ENCODE results near the gene MGP. TPM values are rescaled to one million over a fixed set of nuclear protein-coding genes. Genes with fewer than 3 reads are reported as not detected.

Gene MGP
- total RNA-seq, 1 experiment from 2014 or later: 0.96 TPM

DNA sequence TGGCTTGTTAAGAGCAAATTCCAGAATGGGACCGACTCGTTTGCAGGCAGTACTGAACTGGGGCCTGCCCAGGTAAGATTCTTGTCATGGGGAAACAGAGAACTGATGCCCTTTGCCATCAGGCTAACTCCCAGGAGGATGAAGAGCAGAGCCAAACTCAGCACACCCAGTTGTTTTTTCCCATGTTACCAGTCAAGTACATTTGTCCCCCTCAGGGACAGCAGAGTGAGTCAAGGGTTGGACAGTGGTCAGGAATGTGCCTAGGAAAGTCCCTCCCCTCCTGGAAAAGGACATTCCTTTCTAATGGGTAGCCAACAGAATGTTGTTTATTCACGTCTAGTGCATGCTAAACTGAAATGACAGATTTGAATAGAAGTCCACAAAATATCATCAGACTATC lies 43.9 kb downstream of the MGP start (continued):
- TF ChIP-seq, protein P1, sequence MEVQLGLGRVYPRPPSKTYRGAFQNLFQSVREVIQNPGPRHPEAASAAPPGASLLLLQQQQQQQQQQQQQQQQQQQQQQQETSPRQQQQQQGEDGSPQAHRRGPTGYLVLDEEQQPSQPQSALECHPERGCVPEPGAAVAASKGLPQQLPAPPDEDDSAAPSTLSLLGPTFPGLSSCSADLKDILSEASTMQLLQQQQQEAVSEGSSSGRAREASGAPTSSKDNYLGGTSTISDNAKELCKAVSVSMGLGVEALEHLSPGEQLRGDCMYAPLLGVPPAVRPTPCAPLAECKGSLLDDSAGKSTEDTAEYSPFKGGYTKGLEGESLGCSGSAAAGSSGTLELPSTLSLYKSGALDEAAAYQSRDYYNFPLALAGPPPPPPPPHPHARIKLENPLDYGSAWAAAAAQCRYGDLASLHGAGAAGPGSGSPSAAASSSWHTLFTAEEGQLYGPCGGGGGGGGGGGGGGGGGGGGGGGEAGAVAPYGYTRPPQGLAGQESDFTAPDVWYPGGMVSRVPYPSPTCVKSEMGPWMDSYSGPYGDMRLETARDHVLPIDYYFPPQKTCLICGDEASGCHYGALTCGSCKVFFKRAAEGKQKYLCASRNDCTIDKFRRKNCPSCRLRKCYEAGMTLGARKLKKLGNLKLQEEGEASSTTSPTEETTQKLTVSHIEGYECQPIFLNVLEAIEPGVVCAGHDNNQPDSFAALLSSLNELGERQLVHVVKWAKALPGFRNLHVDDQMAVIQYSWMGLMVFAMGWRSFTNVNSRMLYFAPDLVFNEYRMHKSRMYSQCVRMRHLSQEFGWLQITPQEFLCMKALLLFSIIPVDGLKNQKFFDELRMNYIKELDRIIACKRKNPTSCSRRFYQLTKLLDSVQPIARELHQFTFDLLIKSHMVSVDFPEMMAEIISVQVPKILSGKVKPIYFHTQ (CRISPR knock-in tag; IDR thresholded peaks at IDR 0.05): no peak
- TF ChIP-seq FOXK1 (CRISPR knock-in tag; IDR thresholded peaks at IDR 0.05) (no peak), ZNF263 (CRISPR knock-in tag; IDR thresholded peaks at IDR 0.05; ENCODE audit: low read depth) (no peak), MXD4 (CRISPR knock-in tag; IDR thresholded peaks at IDR 0.05; ENCODE audit: borderline replicate concordance) (no peak), ZNF138 (CRISPR knock-in tag; conservative IDR thresholded peaks at IDR 0.05) (no peak), ETV6 (CRISPR knock-in tag; IDR thresholded peaks at IDR 0.05) (no peak)
- TF ChIP-seq, protein P2, sequence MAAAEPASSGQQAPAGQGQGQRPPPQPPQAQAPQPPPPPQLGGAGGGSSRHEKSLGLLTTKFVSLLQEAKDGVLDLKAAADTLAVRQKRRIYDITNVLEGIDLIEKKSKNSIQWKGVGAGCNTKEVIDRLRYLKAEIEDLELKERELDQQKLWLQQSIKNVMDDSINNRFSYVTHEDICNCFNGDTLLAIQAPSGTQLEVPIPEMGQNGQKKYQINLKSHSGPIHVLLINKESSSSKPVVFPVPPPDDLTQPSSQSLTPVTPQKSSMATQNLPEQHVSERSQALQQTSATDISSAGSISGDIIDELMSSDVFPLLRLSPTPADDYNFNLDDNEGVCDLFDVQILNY (CRISPR knock-in tag; IDR thresholded peaks at IDR 0.05): no peak

DNA sequence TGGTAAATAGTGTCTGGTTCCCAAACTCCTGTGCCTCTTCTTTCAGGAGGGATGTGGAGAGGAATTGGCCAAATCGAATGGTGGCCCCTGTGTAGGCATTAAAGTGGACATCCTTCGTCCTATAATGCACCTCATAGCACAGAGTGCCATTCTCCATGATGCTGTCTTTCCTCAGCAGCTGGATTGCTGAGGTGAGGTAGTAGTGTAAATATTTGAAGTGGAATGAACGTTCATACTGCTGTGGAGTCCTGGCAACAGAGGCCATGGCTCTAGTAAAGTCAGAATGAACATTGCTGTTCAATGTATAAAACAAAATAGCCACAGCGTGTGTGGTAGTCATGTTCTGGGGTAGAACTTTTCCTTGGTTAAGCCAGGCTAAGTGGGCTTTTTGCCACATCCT lies 45.0 kb downstream of the MGP start:
- ChIA-PET POLR2A (no interaction called here), CTCF (interaction anchor here (0.5 kb wide), 1 partner anchor 1016 kb away, joined by 3 read pairs; no protein-coding TSS in a partner anchor)
- H3K4me3 Mint-ChIP-seq: no peak overlapping the region
- DNase-seq (ENCODE audit: low spot score) (no peak), ATAC-seq (no peak)
- peaks cover 11% of the 10 kb centered on the region for H3K9me3 Mint-ChIP-seq
- no peak overlapping the region for H3K27ac Mint-ChIP-seq
- H3K27me3 Mint-ChIP-seq (ENCODE audit: low read depth): no peaks in the 10 kb centered on the region
- TF ChIP-seq NR2C2 (CRISPR knock-in tag; IDR thresholded peaks at IDR 0.05) (no peak), ZNF232 (CRISPR knock-in tag; IDR thresholded peaks at IDR 0.05) (no peak), JAZF1 (CRISPR knock-in tag; IDR thresholded peaks at IDR 0.05) (no peak), NFE2L1 (CRISPR knock-in tag; IDR thresholded peaks at IDR 0.05) (no peak), MXD4 (CRISPR knock-in tag; IDR thresholded peaks at IDR 0.05; ENCODE audit: borderline replicate concordance) (no peak), MYBL2 (CRISPR knock-in tag; IDR thresholded peaks at IDR 0.05) (no peak), ARID4B (CRISPR knock-in tag; IDR thresholded peaks at IDR 0.05; ENCODE audit: borderline replicate concordance) (no peak), GRHL2 (CRISPR knock-in tag; IDR thresholded peaks at IDR 0.05; ENCODE audit: insufficient replicate concordance, severe bottlenecking) (no peak), NFYB (CRISPR knock-in tag; conservative IDR thresholded peaks at IDR 0.05; ENCODE audit: low read depth) (no peak), FOXJ3 (CRISPR knock-in tag; IDR thresholded peaks at IDR 0.05; ENCODE audit: borderline replicate concordance) (no peak), CREM (CRISPR knock-in tag; IDR thresholded peaks at IDR 0.05) (no peak), ZNF263 (CRISPR knock-in tag; IDR thresholded peaks at IDR 0.05; ENCODE audit: low read depth) (no peak)
- TF ChIP-seq, protein P3, sequence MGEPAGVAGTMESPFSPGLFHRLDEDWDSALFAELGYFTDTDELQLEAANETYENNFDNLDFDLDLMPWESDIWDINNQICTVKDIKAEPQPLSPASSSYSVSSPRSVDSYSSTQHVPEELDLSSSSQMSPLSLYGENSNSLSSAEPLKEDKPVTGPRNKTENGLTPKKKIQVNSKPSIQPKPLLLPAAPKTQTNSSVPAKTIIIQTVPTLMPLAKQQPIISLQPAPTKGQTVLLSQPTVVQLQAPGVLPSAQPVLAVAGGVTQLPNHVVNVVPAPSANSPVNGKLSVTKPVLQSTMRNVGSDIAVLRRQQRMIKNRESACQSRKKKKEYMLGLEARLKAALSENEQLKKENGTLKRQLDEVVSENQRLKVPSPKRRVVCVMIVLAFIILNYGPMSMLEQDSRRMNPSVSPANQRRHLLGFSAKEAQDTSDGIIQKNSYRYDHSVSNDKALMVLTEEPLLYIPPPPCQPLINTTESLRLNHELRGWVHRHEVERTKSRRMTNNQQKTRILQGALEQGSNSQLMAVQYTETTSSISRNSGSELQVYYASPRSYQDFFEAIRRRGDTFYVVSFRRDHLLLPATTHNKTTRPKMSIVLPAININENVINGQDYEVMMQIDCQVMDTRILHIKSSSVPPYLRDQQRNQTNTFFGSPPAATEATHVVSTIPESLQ (CRISPR knock-in tag; IDR thresholded peaks at IDR 0.05): no peak
- TF ChIP-seq, protein P4, sequence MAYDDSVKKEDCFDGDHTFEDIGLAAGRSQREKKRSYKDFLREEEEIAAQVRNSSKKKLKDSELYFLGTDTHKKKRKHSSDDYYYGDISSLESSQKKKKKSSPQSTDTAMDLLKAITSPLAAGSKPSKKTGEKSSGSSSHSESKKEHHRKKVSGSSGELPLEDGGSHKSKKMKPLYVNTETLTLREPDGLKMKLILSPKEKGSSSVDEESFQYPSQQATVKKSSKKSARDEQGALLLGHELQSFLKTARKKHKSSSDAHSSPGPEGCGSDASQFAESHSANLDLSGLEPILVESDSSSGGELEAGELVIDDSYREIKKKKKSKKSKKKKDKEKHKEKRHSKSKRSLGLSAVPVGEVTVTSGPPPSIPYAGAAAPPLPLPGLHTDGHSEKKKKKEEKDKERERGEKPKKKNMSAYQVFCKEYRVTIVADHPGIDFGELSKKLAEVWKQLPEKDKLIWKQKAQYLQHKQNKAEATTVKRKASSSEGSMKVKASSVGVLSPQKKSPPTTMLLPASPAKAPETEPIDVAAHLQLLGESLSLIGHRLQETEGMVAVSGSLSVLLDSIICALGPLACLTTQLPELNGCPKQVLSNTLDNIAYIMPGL (CRISPR knock-in tag; IDR thresholded peaks at IDR 0.05): no peak
- TF ChIP-seq, protein P2 (CRISPR knock-in tag; IDR thresholded peaks at IDR 0.05): no peak
- TF ChIP-seq, protein P1 (CRISPR knock-in tag; IDR thresholded peaks at IDR 0.05): no peak
- H3K4me1 Mint-ChIP-seq: peaks cover 5% of the 10 kb centered on the region
- peaks cover 6% of the 10 kb centered on the region for H3K36me3 Mint-ChIP-seq

All from WTC11 (cell line).